Activated T-cell treated with anti-CD3 and anti-CD28 coated beads for 1 hour (primary cell): ENCODE results near the gene CORO1C.
"Not testable (repeated sequence)": the region's sequence is repeated elsewhere in the genome, so short reads cannot be mapped to it uniquely, and the experiment has no call there.

Experiments used
- DNase-seq: peaks from one replicate; pipeline ENCODE4 v3.0.0-alpha.2; 2020; ENCODE audit warnings: low read depth

The CORO1C gene

DNA sequence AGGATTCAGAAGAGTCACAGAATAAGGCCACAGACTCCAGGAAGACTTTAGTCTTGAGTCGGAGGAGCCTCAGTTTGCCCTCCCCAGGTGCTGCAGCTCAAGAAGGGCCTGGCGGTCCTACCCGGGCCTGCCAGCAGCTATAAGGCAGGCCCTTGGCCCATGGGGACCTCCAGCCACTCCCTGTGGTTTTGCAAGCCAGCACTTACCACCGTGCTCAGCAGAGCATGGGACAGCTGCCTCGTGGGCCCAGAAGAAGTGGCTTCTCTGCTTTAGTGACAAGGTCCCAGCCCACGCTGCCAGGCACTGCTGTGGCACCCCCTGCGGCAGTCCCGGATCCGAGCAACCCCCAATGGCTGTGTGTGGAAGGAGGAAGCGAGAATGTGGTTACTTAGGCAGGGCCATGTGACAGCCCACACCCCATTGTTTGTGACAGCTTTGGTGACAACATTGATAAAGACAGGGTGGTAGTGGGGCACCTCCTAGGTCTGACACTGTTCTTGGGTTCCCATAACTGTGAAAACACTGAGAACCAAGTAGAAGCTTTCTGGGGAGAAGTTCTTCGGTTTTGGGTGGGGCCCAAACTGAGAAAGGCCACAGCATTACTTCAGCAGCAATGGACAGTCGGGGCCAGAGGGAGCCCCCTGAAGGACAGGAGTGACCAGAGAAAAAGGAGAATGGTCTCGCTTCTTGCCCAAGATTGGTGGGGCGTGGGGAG lies 97.6 kb downstream of the CORO1C start, which contains the start of gene SELPLG:
SELPLG (minus strand) TSS at position 361 of the 715 bp plus-strand sequence. CDS start 9,587 bp downstream, outside the sequence.
- DNase-seq = peak; percentile 69

DNA sequence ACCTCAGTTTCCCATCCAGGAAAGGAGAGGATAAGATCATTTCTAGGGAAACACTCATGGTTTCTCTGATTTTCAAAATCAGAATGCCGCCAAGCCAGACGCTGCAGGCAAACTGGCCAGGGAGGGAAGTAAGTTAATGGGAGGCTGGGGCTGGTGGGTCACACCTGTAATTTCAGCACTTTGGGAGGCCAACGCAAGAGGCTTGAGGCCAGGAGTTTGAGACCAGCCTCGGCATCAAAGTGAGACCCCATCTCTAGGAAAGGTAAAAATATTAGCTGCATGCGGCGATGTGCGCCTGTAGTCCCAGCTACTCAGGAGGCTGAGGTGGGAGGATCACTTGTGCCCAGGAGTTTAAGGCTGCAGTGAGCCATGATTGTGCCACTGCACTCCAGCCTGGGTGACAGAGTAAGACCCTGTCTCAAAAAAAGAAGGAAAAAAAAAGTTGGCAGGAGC lies 98.2 kb downstream of the CORO1C start:
- DNase-seq = no peak

DNA sequence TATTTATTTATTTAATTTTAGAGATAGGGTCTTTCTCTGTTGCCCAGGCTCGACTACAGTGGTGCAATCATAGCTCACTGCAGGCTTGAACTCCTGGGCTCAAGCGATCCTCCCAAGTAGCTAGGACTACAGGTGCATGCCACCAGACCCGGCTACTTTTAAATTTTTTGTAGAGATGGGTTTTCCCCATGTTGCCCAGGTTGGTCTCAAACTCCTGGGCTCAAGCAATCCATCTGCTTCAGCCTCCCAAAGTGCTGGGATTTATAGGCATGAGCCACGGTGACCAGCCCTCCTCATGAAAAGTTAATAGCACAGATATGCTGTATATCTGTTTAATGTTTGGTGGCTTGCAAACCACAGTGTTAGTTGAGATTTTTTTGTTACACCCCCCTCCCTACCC lies 100.1 kb downstream of the CORO1C start:
- not testable (repeated sequence) for DNase-seq

DNA sequence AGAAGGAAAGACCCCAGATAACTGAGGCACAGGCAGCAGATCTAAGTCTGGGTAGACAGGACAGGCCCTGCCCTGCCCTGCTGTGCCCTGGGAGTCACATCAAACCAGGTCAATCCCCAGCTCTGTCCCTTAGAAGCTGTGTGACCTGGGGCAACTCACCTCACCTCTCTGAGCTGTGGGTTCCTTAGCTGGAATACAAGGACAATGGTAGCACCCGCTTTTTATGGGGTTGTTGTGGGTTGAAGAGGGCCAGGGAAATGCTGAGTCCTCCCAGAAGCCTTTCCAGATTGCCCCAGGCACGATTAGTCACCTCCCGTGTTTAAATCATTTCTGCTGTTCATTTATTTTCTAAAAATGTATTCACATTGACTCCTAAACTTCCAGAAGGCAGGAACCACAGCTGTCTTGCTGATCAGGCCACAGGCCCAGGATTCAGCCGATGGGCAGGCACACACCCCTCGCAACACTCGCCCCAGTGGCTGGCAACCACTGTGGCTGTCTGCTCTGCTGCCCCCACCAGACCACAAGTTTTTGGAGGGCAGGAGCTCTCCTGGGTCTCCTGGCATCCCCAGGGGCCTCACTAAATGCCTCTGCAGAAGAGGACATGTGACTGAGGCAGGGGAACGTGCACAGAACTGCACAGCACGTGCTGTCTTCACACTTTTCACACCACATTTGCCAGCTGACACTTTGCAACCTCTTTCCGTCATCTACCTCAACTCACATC lies 100.7 kb downstream of the CORO1C start:
- DNase-seq = no peak

DNA sequence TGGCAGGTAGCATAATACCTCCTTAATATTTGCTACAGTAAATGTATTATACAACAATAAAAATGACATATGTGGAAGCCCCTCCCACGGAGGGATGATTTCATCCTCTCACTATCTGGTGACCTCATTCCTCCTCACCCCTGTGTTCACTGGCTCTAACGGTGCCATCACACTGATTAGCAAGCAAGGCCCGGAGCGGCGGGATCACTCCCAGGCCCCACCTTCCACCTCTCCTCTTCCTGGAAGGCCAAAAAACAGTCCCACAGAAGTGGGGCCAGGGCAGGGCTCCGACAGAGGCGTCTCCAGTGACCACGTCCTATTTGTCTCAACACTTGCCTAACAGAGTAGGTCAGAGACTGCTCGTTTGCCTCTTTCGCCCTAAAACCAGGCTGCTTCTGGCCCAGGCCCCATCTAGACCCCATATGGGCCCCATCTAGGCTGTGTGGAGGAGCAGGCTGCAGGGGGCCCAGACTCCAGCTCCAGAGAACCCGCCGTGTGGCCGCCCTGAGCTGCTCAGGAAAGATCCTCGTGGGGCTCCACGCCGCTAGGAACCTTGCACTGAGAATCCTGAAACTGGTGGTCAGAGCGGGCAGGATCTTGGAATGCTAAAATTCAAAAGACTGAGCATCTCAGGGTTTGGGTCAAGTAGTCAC lies 101.4 kb downstream of the CORO1C start:
- DNase-seq = no peak

DNA sequence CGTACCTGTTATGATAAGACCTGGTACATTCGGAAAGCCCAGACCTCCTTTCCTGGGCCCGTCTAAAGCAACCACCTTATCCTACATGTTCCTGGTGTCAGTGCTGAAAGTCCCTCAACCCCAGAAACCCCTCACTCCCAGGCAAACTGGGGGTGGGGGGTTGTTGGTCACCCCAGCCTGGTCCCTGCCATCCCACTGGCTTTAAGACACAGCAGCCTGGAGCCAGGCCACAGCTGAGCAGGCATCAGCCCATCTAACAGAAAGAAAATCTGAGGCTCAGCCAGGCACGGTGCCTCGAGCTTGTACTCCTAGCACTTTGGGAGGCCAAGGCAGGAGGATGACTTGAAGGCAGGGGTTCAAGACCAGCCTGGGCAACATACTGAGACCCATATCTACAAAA lies 102.2 kb downstream of the CORO1C start:
- no peak for DNase-seq

DNA sequence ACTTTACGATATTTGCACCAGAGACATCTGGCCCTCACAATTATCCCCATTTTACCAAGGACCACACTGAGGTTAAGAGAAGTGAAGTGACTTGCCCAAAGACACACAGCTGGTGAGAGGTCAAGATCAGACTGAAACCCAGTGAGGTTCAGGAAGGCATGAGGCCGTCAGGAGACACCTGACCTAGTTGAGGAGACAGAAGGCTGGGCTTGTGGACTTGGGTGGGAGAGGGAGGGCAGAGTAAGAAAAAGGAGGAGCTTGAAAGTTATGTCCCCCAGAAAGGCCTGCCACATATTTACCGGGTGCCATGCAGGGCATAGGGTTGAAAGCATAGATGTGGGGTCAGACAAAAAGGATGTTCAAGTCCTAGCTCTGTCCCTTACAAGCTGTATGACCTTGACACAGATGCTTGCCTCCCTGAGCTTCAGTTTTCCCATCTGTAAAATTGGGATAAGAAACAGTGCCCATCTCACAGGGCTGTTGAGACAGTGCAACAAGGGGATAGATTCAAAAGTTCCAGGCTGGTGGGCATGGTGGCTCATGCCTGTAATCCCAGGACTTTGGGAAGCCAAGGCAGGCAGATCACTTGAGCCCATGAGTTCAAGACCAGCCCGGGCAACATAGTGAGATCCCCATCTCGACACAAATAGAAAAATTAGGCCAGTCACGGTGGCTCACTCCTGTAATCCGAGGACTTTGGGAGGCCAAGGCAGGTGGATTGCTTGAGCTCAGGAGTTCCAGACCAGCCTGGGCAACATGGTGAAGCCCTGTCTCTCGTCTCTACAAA lies 104.0 kb downstream of the CORO1C start:
- no peak for DNase-seq

DNA sequence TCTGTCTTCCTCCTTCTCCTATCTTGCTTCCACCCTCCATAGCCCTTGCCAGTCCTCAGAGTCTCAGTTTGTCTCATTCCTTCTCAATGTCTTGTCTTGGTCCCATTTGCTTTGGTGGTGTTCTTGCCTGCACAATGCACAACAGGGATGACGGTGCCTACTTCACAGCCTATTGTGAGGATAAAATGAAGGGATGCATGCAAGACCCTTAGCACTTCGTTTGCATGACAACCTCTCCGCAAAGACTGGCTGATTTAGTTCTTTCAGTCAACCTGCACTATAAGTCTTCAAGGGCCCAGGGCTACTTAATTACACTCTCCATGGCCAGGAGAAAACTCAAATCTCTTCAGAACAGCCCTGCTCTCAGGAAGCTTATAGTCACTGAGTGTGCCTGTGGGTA lies 106.1 kb downstream of the CORO1C start:
- DNase-seq = no peak

DNA sequence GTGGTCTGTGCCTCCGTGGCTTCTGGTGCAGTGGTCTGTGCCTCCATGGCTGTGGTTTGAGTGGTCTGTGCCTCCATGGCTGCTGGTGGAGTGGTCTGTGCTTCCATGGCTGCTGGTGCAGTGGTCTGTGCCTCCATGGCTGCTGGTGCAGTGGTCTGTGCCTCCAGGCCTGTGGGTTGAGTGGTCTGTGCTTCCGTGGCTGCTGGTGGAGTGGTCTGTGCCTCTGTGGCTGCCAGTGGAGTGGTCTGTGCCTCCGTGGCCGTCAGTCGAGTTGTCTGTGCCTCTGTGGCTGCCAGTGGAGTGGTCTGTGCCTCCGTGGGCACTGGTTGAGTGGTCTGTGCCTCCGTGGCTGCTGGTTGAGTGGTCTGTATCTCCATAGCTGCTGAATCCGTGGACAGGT lies 107.7 kb downstream of the CORO1C start:
- no peak for DNase-seq

DNA sequence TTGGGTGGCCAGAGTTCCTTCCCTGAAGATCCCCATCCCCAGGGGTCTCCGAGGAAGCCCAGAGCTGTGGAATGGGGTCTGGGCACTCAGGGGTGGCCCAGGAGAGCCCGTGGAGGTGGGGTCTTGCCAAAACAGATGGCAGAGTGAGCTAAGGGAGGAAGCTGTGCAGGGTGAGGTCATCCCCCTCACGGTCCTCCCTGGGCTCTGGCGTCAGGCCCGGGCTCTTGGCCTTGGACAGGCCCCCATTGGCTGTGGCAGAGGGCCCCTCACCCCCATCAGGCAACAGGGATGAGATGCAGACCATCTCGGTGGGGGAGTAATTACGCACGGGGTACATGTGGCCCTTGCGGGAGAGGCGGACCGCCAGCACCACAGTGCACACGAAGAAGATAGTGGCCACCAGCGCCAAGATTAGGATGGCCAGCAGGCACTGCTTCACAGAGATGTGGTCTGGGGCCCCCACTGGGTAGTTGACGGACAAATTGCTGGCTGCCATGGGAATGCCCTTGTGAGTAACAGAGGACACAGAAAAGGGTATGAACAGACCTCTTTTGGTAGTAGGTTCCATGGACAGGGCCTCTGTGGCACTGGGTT lies 108.3 kb downstream of the CORO1C start:
- DNase-seq = no peak

DNA sequence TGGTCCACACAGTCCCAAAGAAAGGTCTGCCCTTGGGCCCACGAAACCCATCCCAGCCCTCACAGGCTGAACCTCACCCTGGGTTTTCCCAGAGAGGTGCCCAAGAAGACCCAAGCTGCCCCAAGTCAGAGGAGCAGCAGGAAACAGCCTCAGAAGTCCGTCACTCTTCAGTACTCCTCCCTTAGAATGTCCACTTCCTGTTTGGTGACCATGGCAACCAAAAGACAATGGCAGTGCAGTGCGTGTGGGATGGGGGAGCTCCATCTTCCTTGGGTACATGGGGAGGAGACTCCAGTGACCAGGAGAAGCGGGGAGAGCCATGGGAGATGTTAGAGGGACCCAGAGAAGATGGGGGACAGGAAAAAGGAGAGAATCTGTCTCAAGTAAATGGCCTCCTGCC lies 108.9 kb downstream of the CORO1C start:
- DNase-seq = no peak

DNA sequence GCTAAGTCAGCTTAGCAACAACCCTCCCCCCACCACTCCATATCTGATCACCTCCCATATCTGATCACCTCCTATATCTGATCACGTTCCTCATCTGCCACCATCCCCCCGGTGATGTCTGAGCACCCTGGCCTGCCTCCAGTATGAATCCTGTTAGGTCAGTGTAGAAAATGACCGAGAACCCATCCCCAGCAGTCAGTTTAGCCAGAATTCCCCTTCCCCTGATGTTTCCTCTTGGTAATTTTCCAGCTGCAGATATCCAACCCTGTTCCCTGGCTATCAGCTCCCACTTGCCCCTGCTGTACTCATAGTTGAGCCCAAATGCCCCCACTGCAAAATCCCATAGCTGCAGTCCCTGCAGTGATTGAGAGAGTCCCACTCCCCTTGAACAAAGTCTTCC lies 110.2 kb downstream of the CORO1C start:
- no peak for DNase-seq

DNA sequence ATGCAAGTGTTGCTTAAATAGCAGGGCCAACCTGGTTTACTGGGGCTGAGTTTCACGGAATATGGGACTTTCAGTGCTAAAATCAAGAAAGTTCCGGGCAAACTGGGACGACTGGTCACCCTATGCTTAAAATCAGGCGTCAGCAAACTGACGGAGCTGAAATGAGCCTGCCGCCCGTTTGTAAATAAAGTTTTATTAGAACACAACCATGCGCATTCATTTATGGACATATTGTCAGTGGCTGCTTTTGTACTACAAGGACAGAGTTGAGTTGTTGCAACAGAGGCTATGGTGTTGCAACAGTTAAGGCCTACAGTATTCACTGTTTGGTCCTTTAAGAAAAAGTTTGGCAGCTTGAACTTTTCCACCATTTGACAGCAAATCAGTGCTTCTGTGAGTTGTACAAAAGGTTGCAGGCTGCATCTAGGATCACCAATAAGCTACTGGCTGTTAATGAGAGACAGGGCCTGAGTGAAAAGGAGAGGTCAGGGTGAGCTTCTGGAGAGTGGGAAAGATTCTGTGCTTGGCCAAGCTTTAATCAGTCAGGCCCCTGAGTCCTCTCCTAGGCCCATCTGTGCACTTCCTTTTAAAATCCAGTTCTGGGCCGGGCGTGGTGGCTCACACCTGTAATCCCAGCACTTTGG lies 111.0 kb downstream of the CORO1C start:
- DNase-seq = no peak

DNA sequence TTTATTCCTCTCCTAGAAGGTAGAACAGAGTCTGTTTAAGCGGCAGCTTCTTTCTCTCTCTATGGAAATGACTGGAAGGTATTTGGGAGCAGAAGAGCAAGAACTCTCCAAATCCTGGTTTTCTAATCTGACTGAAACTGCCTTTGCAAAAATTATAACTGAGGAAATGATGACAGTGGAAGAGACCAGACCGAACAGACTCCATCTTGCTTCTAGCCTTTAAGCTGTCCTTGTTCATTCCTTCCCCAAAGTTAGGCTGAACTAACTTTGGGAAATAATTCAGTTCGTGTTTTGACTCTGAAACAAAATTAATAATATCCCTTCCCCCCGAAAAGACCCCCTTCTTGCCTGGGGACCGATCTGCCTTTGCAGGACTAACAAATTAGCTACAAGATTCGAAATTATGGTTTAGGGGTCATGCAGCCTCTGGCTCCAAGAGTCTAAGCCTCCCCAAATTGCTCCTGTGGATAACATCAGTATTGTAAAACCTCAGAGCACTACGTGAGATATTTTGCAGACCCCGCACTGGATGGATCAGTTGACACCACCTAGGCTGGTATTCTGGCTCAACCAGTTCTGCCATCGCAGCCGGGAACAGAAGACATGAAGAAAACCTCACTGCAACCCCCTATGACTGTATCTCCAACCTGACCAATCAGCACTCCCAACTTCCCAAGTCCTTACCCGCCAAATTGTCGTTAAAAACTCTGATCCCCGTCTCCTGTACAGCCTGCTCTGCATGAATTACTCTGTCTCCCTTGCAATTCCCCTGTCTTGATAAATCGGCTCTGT lies 111.8 kb downstream of the CORO1C start:
- no peak for DNase-seq

DNA sequence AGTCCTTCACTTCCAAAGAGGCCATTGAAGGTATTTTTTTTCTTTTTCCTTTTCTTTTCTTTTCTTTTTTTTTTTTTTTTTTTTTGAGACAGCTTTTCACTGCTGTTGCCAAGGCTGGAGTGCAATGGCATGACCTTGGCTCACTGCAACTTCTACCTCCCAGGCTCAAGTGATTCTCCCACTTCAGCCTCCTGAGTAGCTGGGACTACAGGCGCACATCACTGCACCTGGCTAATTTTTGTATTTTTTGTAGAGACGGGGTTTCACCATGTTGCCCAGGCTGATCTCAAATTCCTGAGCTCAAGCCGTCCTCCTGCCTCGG lies 112.4 kb downstream of the CORO1C start:
- not testable (repeated sequence) for DNase-seq

DNA sequence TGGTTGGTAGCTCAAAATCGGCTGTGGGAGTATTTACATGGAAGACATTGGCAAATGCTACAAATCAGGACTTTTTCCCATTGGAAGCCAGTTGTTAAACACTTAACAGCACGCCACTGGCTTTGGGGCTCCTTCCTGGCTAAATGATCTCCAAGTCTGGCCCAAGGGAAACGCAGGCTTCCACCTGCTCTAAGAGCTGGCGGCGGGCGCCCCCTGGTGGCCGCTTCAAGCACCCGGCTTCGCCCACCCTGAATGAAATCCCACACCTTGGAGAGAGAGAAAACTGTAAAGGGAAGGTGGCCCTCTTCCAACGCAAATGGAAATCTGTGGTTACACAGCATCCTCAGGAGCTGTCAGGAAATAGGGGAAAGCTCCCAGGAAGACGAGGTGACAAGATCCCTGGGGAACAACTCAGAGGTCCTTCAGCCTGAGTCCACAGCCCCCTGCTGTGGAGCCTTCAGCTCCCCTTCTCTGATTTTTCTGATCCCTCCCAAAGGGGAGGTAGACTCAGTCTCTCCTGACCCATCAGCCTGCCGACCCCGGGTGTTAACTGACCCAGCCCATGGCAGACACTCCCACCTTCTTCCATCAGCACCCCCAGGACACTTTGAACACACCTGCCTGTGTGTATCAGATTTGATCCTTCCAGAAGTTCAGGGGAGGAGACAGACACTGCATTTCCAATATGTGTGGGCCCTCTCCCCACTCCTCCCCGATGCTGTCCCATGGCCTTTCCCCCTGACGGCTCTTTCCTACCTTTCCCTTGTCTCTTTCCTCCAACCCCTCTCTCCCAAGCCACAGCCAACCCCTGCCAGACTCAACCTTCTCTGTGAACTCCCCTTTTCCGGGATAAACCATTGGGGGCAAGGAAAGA lies 113.0 kb downstream of the CORO1C start:
- peak; percentile 72 for DNase-seq

DNA sequence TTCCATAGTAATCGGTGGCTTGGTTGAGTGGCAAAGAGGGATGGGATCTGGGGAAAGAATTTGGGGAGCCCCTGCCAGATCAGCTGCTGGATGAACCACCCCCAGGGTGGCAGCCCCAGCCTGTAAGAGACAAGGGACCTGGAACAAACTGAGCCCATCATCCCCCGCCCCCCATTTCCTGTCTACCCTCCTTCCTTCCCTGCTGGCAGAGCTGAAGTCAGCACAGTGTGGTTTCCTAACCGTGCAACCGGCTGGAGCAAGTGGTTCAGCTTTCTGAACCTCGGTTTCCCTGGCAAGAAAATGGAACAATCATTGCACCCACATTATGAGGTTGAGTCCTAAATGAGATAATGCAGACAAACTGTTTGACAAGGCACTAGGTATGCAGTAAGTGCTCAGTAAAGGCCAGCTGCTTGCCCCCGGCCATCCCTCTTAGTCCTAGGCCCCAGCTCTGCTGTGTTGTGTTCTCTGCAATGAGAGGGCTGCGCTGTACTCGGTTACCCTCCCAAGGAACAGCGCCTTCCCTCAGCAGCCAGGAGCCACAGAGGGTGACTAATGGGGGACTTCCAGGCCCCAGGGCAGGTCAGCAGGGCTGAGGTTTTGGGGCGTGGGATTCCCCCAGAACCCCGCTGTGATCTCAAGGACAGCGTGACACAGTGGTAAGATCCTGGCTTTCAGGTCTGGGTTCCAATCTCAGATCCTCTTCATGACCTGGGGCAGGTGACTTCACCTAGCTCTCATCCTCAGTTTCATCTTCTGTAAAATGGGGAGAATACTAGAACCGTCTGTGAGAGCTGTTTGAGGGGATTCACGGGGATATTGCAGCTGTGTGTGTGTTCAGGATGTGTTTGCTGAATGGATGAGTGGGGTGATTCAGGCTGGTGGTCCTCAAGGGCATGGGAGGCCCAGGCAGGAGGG lies 114.1 kb downstream of the CORO1C start:
- peak; percentile 56 for DNase-seq

DNA sequence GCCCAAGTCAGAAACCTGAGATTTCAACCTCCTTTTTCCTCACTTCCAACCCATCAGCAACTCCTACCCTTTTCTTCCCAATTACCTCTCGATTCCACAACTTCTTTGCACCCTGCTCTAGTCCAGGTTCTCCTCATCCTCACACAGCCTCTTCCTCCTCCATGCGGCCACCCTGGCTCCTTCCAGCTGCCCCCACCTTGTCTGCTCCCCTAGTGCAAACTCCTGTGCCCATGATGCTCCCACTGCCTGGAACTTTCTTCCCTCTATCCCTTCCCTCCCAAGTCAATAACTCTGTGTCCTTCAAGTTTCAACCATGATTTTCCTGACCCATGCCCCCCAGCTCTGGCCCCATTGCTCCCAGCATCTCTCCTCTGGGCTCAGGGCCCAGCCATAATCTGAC lies 115.0 kb downstream of the CORO1C start:
- no peak for DNase-seq

DNA sequence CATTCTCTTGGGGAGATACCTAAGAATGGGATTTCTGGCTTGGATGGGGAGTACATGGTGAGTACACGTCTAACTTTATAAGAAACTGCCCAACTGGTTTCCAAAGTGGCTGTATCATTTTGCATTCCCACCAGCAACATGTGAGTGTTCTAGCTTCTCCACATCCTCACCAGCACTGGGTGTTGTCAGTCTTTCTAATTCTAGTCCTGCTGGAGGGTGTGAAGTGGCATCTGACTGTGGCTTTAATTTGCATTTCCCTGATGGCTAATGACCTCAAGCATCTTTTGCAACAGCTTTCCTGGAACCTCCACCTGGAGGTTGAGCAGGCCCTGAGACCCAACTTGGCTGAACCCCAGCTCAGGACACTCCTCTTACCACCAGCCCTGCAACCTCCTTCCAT lies 115.4 kb downstream of the CORO1C start:
- DNase-seq = no peak
